Measurements from ENCODE around the gene CCNE1. TPM values are rescaled to one million over a fixed set of nuclear protein-coding genes. Genes with fewer than 3 reads are reported as not detected.
"Not testable (repeated sequence)": the region's sequence is repeated elsewhere in the genome, so short reads cannot be mapped to it uniquely, and the experiment has no call there.

Gene CCNE1
- total RNA-seq, 2 experiments from 2014 or later, result 44.9 to 45.3 TPM

GRCh38 chr19:29810504-29810871, 1.3 kb upstream of the CCNE1 start:
- Mint-ChIP-seq H3K9me3 (no peaks in the 10 kb centered on the region), H3K4me1 (peaks cover 37% of the 10 kb centered on the region), H3K4me3 (peak overlapping the region; percentile 76), H3K27me3 (no peaks in the 10 kb centered on the region), H3K36me3 (ENCODE audit: low read depth) (peaks cover 25% of the 10 kb centered on the region), H3K27ac (peak overlapping the region; percentile 87)
- CTCF ChIA-PET, result interaction anchor here (0.9 to 1.2 kb wide), 2 partner anchors 17 to 48 kb away, joined by 3 to 5 read pairs; no protein-coding TSS in a partner anchor
- DNase-seq, result no peak
- POLR2A ChIA-PET, result no interaction called here

GRCh38 chr19:29812080-29812880, 489 bp downstream of the CCNE1 start:
- Mint-ChIP-seq H3K4me1 (peaks cover 45% of the 10 kb centered on the region), H3K27ac (peak overlapping the region; percentile 90), H3K4me3 (peak overlapping the region; percentile 95), H3K9me3 (no peaks in the 10 kb centered on the region), H3K36me3 (ENCODE audit: low read depth) (peaks cover 30% of the 10 kb centered on the region), H3K27me3 (no peaks in the 10 kb centered on the region)
- ChIA-PET CTCF (no interaction called here), POLR2A (interaction anchor here (0.5 kb wide), 1 partner anchor 134 kb away, joined by 3 read pairs; no protein-coding TSS in a partner anchor)
- peak; percentile 17 for DNase-seq

- POLR2A ChIA-PET, result interaction anchor here (0.5 kb wide), 1 partner anchor 133 kb away, joined by 3 read pairs; no protein-coding TSS in a partner anchor
- peaks cover 33% of the 10 kb centered on the region for H3K36me3 Mint-ChIP-seq (ENCODE audit: low read depth)
- H3K4me1 Mint-ChIP-seq, result peaks cover 48% of the 10 kb centered on the region
- H3K9me3 Mint-ChIP-seq, result no peaks in the 10 kb centered on the region
- no peak for DNase-seq
- peak overlapping the region; percentile 90 for H3K27ac Mint-ChIP-seq
- H3K4me3 Mint-ChIP-seq, result peak overlapping the region; percentile 95
- CTCF ChIA-PET, result no interaction called here
- no peaks in the 10 kb centered on the region for H3K27me3 Mint-ChIP-seq
These were observed 1.1 kb downstream of the CCNE1 start for GRCh38 chr19:29812881-29813275.

GRCh38 chr19:29813642-29814041, 1.9 kb downstream of the CCNE1 start:
- ChIA-PET POLR2A (interaction anchor here (0.5 kb wide), 1 partner anchor 132 kb away, joined by 3 read pairs; no protein-coding TSS in a partner anchor), CTCF (interaction anchor here (1.7 to 2.1 kb wide), 3 partner anchors 10 to 30 kb away, joined by 5 to 7 read pairs (median 7); no protein-coding TSS in a partner anchor)
- DNase-seq, result no peak
- Mint-ChIP-seq H3K27ac (peak overlapping the region; percentile 82), H3K4me3 (peak overlapping the region; percentile 95), H3K9me3 (no peaks in the 10 kb centered on the region), H3K27me3 (no peaks in the 10 kb centered on the region), H3K4me1 (peaks cover 48% of the 10 kb centered on the region), H3K36me3 (ENCODE audit: low read depth) (peaks cover 33% of the 10 kb centered on the region)

GRCh38 chr19:29815231-29815630, 3.4 kb downstream of the CCNE1 start:
- H3K36me3 Mint-ChIP-seq (ENCODE audit: low read depth), result peaks cover 42% of the 10 kb centered on the region
- H3K4me3 Mint-ChIP-seq, result no peak overlapping the region
- peak; percentile 22 for DNase-seq
- peak overlapping the region; percentile 42 for H3K27ac Mint-ChIP-seq
- H3K27me3 Mint-ChIP-seq, result no peaks in the 10 kb centered on the region
- peaks cover 42% of the 10 kb centered on the region for H3K4me1 Mint-ChIP-seq
- ChIA-PET CTCF (interaction anchor here (0.6 to 2.1 kb wide), 6 partner anchors 9 to 147 kb away, joined by 3 to 7 read pairs (median 4); no protein-coding TSS in a partner anchor), POLR2A (no interaction called here)
- H3K9me3 Mint-ChIP-seq, result no peaks in the 10 kb centered on the region

- H3K27me3 Mint-ChIP-seq, result no peaks in the 10 kb centered on the region
- no peaks in the 10 kb centered on the region for H3K9me3 Mint-ChIP-seq
- H3K27ac Mint-ChIP-seq, result peak overlapping the region; percentile 31
- peaks cover 62% of the 10 kb centered on the region for H3K36me3 Mint-ChIP-seq (ENCODE audit: low read depth)
- ChIA-PET POLR2A (no interaction called here), CTCF (interaction anchor here (0.8 to 1.1 kb wide), 2 partner anchors 9 to 12 kb away, joined by 3 to 4 read pairs; no protein-coding TSS in a partner anchor)
- H3K4me1 Mint-ChIP-seq, result peaks cover 39% of the 10 kb centered on the region
- no peak for DNase-seq
- H3K4me3 Mint-ChIP-seq, result no peak overlapping the region
These were observed 5.5 kb downstream of the CCNE1 start for GRCh38 chr19:29817316-29817715.

- H3K27ac Mint-ChIP-seq, result no peak overlapping the region
- no peaks in the 10 kb centered on the region for H3K27me3 Mint-ChIP-seq
- H3K4me3 Mint-ChIP-seq, result no peak overlapping the region
- ChIA-PET POLR2A (no interaction called here), CTCF (interaction anchor here (0.7 to 1.4 kb wide), 4 partner anchors 10 to 544 kb away, joined by 3 to 5 read pairs (median 4); no protein-coding TSS in a partner anchor)
- no peaks in the 10 kb centered on the region for H3K9me3 Mint-ChIP-seq
- peaks cover 59% of the 10 kb centered on the region for H3K36me3 Mint-ChIP-seq (ENCODE audit: low read depth)
- H3K4me1 Mint-ChIP-seq, result peaks cover 25% of the 10 kb centered on the region
- no peak for DNase-seq
These were observed 7.5 kb downstream of the CCNE1 start for GRCh38 chr19:29819300-29819699.

- no peak for DNase-seq
- peaks cover 18% of the 10 kb centered on the region for H3K4me1 Mint-ChIP-seq
- peaks cover 57% of the 10 kb centered on the region for H3K36me3 Mint-ChIP-seq (ENCODE audit: low read depth)
- no peak overlapping the region for H3K27ac Mint-ChIP-seq
- ChIA-PET POLR2A (no interaction called here), CTCF (interaction anchor here (0.7 to 1.4 kb wide), 2 partner anchors 9 to 11 kb away, joined by 3 to 4 read pairs; no protein-coding TSS in a partner anchor)
- H3K9me3 Mint-ChIP-seq, result no peaks in the 10 kb centered on the region
- H3K27me3 Mint-ChIP-seq, result no peaks in the 10 kb centered on the region
- no peak overlapping the region for H3K4me3 Mint-ChIP-seq
These were observed 8.2 kb downstream of the CCNE1 start for GRCh38 chr19:29819986-29820385.

- Mint-ChIP-seq H3K4me3 (no peak overlapping the region), H3K27ac (no peak overlapping the region), H3K36me3 (ENCODE audit: low read depth) (peaks cover 46% of the 10 kb centered on the region), H3K4me1 (peaks cover 2% of the 10 kb centered on the region), H3K9me3 (no peaks in the 10 kb centered on the region), H3K27me3 (no peaks in the 10 kb centered on the region)
- POLR2A ChIA-PET, result interaction anchor here (0.7 kb wide), 1 partner anchor 22 kb away, joined by 9 read pairs; no protein-coding TSS in a partner anchor
- DNase-seq, result no peak
- CTCF ChIA-PET, result interaction anchor here (1.2 to 1.9 kb wide), 2 partner anchors 9 to 21 kb away, joined by 3 to 7 read pairs; no protein-coding TSS in a partner anchor
These were observed 12.0 kb downstream of the CCNE1 start for GRCh38 chr19:29823581-29824330.

GRCh38 chr19:29825263-29825662, 13.5 kb downstream of the CCNE1 start:
- DNase-seq, H3K4me3 Mint-ChIP-seq, H3K4me1 Mint-ChIP-seq, H3K27me3 Mint-ChIP-seq, H3K9me3 Mint-ChIP-seq, H3K27ac Mint-ChIP-seq, CTCF ChIA-PET, POLR2A ChIA-PET: not testable (repeated sequence)
- H3K36me3 Mint-ChIP-seq (ENCODE audit: low read depth), result peaks cover 37% of the 10 kb centered on the region

GRCh38 chr19:29831041-29831548, 19.3 kb downstream of the CCNE1 start:
- H3K4me3 Mint-ChIP-seq, result peak overlapping the region; percentile 71
- peak overlapping the region; percentile 99 for H3K27ac Mint-ChIP-seq
- DNase-seq, result peak; percentile 81
- no peaks in the 10 kb centered on the region for H3K9me3 Mint-ChIP-seq
- ChIA-PET CTCF (interaction anchor here (1.4 kb wide), 1 partner anchor 45 kb away, joined by 4 read pairs; no protein-coding TSS in a partner anchor), POLR2A (no interaction called here)
- no peaks in the 10 kb centered on the region for H3K27me3 Mint-ChIP-seq
- H3K4me1 Mint-ChIP-seq, result peaks cover 53% of the 10 kb centered on the region
- H3K36me3 Mint-ChIP-seq (ENCODE audit: low read depth), result peaks cover 5% of the 10 kb centered on the region

GRCh38 chr19:29831686-29832085, 19.9 kb downstream of the CCNE1 start:
- Mint-ChIP-seq H3K36me3 (ENCODE audit: low read depth) (peaks cover 5% of the 10 kb centered on the region), H3K4me1 (peaks cover 59% of the 10 kb centered on the region), H3K9me3 (no peaks in the 10 kb centered on the region), H3K27me3 (no peaks in the 10 kb centered on the region), H3K27ac (peak overlapping the region; percentile 99), H3K4me3 (peak overlapping the region; percentile 71)
- DNase-seq, result no peak
- ChIA-PET CTCF (interaction anchor here (1.2 to 1.4 kb wide), 2 partner anchors 41 to 45 kb away, joined by 3 to 4 read pairs; no protein-coding TSS in a partner anchor), POLR2A (no interaction called here)

Measured in activated CD4-positive, alpha-beta T cell treated with anti-CD3 and anti-CD28 coated beads, Interleukin-2, amount 10 ng/mL, durations not matched to agents 7 days and 5 days (primary cell).